ENCODE data around the gene IFNAR1. TPM values are rescaled to one million over a fixed set of nuclear protein-coding genes. Genes with fewer than 3 reads are reported as not detected.

The IFNAR1 gene
- total RNA-seq, 1 experiment from 2014 or later = 20.5 TPM

GRCh38 chr21:33312121-33312520, 12.6 kb upstream of the IFNAR1 start:
- ChIA-PET RAD21 (ENCODE audit: low non-redundant PET in 1 of 2, low total read pairs in 2 of 2, uncharacterized antibody in 2 of 2, unreplicated experiment in 2 of 2) (no interaction called here), POLR2A (no interaction called here), CTCF (no interaction called here)
- TF ChIP-seq, protein P1, sequence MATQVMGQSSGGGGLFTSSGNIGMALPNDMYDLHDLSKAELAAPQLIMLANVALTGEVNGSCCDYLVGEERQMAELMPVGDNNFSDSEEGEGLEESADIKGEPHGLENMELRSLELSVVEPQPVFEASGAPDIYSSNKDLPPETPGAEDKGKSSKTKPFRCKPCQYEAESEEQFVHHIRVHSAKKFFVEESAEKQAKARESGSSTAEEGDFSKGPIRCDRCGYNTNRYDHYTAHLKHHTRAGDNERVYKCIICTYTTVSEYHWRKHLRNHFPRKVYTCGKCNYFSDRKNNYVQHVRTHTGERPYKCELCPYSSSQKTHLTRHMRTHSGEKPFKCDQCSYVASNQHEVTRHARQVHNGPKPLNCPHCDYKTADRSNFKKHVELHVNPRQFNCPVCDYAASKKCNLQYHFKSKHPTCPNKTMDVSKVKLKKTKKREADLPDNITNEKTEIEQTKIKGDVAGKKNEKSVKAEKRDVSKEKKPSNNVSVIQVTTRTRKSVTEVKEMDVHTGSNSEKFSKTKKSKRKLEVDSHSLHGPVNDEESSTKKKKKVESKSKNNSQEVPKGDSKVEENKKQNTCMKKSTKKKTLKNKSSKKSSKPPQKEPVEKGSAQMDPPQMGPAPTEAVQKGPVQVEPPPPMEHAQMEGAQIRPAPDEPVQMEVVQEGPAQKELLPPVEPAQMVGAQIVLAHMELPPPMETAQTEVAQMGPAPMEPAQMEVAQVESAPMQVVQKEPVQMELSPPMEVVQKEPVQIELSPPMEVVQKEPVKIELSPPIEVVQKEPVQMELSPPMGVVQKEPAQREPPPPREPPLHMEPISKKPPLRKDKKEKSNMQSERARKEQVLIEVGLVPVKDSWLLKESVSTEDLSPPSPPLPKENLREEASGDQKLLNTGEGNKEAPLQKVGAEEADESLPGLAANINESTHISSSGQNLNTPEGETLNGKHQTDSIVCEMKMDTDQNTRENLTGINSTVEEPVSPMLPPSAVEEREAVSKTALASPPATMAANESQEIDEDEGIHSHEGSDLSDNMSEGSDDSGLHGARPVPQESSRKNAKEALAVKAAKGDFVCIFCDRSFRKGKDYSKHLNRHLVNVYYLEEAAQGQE (IDR thresholded peaks at IDR 0.05; ENCODE audit: low read depth) = no peak
- no peak for TF ChIP-seq SIN3A (IDR thresholded peaks at IDR 0.05; ENCODE audit: low read depth)
- TF ChIP-seq ATF3 (IDR thresholded peaks at IDR 0.05) = no peak
- TF ChIP-seq YY1 (IDR thresholded peaks at IDR 0.05; ENCODE audit: extremely low read depth, insufficient replicate concordance, low read depth, low read length) = no peak
- no peak for TF ChIP-seq CTCF (IDR thresholded peaks at IDR 0.05 in 2 of 3, conservative IDR thresholded peaks at IDR 0.05 in 1 of 3; ENCODE audit: borderline replicate concordance in 1 of 3, insufficient read depth in 1 of 3, low read depth in 2 of 3, low read length in 2 of 3)
- TF ChIP-seq EZH2 (IDR thresholded peaks at IDR 0.05) = no peak
- no peak for TF ChIP-seq JUND (IDR thresholded peaks at IDR 0.05)
- TF ChIP-seq CEBPB (IDR thresholded peaks at IDR 0.05; ENCODE audit: low read depth) = no peak
- TF ChIP-seq ELF1 (IDR thresholded peaks at IDR 0.05; ENCODE audit: borderline replicate concordance, low read depth) = no peak
- TF ChIP-seq, protein P2, sequence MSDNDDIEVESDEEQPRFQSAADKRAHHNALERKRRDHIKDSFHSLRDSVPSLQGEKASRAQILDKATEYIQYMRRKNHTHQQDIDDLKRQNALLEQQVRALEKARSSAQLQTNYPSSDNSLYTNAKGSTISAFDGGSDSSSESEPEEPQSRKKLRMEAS (IDR thresholded peaks at IDR 0.05) = no peak
- TF ChIP-seq FOSL1 (IDR thresholded peaks at IDR 0.05; ENCODE audit: low read depth) = no peak
- TF ChIP-seq ZFX (IDR thresholded peaks at IDR 0.05) = no peak
- TF ChIP-seq SP1 (IDR thresholded peaks at IDR 0.05; ENCODE audit: low read depth) = no peak
- H3K4me3 ChIP-seq (replicated peaks in 1 of 2; ENCODE audit: low read depth in 1 of 2, low read length in 2 of 2) = no peak overlapping the region
- H3K27me3 ChIP-seq (ENCODE audit: insufficient read depth, low read length) = no peaks in the 10 kb centered on the region
- H4K20me1 ChIP-seq (ENCODE audit: insufficient read depth) = no peaks in the 10 kb centered on the region
- H3K9me3 ChIP-seq (ENCODE audit: control insufficient read depth in 1 of 2, insufficient read depth in 1 of 2, low read depth in 1 of 2, low read length in 2 of 2) = no peaks in the 10 kb centered on the region; a peak in 1 of 4 replicates
- H2AFZ ChIP-seq (ENCODE audit: low read depth, low read length, poor library complexity, severe bottlenecking) = no peak overlapping the region
- no peaks in the 10 kb centered on the region for H3K79me2 ChIP-seq (ENCODE audit: insufficient read depth, low read length)
- ATAC-seq (no peak), DNase-seq (ENCODE audit: low read depth, low spot score) (no peak)
- no peak overlapping the region for H3K27ac ChIP-seq (ENCODE audit: low read depth, low read length)
- no peaks in the 10 kb centered on the region for H3K9me2 ChIP-seq (ENCODE audit: insufficient read depth)
- intact Hi-C loops (cut with micrococcal nuclease) = no loop called here
- no TSS peak for BruUV-seq (replicated peaks)
- H3K4me2 ChIP-seq (ENCODE audit: low read length) = no peak overlapping the region
- no peaks in the 10 kb centered on the region for H3K4me1 ChIP-seq (ENCODE audit: control insufficient read depth in 1 of 2, insufficient read depth in 2 of 2, low read length in 2 of 2)
- no peak overlapping the region for H3K9ac ChIP-seq (ENCODE audit: low read length)
- no peaks in the 10 kb centered on the region for H3K36me3 ChIP-seq (ENCODE audit: control insufficient read depth in 1 of 2, insufficient read depth in 2 of 2, low read length in 2 of 2)
